ENCODE measurements around the gene FAM135A. TPM values are rescaled to one million over a fixed set of nuclear protein-coding genes. Genes with fewer than 3 reads are reported as not detected.

Gene FAM135A
- total RNA-seq, 1 experiment from 2014 or later: 31.0 TPM

- WGBS (ENCODE audit: extremely low coverage, insufficient read length, low lambda C conversion rate): no CpG with 5 or more reads among the region's 4 CpGs
- H3K9me3 ChIP-seq (ENCODE audit: control insufficient read depth, low read depth, low read length): no peaks in the 10 kb centered on the region
- H2AK5ac ChIP-seq (ENCODE audit: insufficient read length, low read length): no peak overlapping the region
- H3K9me3 Mint-ChIP-seq: no peaks in the 10 kb centered on the region
- H4K8ac ChIP-seq (replicated peaks; ENCODE audit: insufficient read length, low read depth, low read length): no peak overlapping the region
- no peak for TF ChIP-seq CTCF (conservative IDR thresholded peaks at IDR 0.05)
- no peak overlapping the region for H2BK120ac ChIP-seq (ENCODE audit: low read depth, low read length, poor library complexity, severe bottlenecking)
- H3K23ac ChIP-seq (ENCODE audit: insufficient read length, low read depth, low read length): no peak overlapping the region
- H3K23me2 ChIP-seq (ENCODE audit: insufficient read length, low read depth, low read length, poor library complexity, severe bottlenecking): no peaks in the 10 kb centered on the region
- H4K5ac ChIP-seq (ENCODE audit: insufficient read length, low read depth, low read length): no peak overlapping the region
- no peaks in the 10 kb centered on the region for H3K4me1 Mint-ChIP-seq
- H2BK20ac ChIP-seq (ENCODE audit: low read depth, low read length, poor library complexity, severe bottlenecking): no peak overlapping the region
- no peaks in the 10 kb centered on the region for H3K4me1 ChIP-seq (ENCODE audit: insufficient read depth, low read length)
- no peak overlapping the region for H2AFZ ChIP-seq (ENCODE audit: low read length)
- no peaks in the 10 kb centered on the region for H3K79me2 ChIP-seq (ENCODE audit: insufficient read depth, low read length)
- H3K14ac ChIP-seq (ENCODE audit: insufficient read depth, low read length): no peak overlapping the region
- H4K91ac ChIP-seq (ENCODE audit: insufficient read length, low read depth, low read length): no peak overlapping the region
- no peak overlapping the region for H3K18ac ChIP-seq (ENCODE audit: insufficient read length, low read depth, low read length)
- no peak overlapping the region for H3K4me2 ChIP-seq (ENCODE audit: insufficient read depth, insufficient read length, low read length)
- H3K36me3 Mint-ChIP-seq (ENCODE audit: insufficient read depth in 1 of 3, low read depth in 3 of 3): no peaks in the 10 kb centered on the region
- H3K79me1 ChIP-seq (ENCODE audit: insufficient read depth, low read depth, low read length, poor library complexity, severe bottlenecking): no peaks in the 10 kb centered on the region
- no peak overlapping the region for H2BK15ac ChIP-seq (ENCODE audit: low read depth, low read length)
- no peak overlapping the region for H3K4me3 Mint-ChIP-seq
- no peak overlapping the region for H2BK5ac ChIP-seq (ENCODE audit: insufficient read length, low read length)
- no peaks in the 10 kb centered on the region; the same call in none of the 2 replicates for H3K27me3 Mint-ChIP-seq (ENCODE audit: low read depth)
- no peaks in the 10 kb centered on the region for H3K27me3 ChIP-seq (ENCODE audit: insufficient read depth, low read length)
- no peak overlapping the region for H3K27ac ChIP-seq (ENCODE audit: insufficient read length, low read depth, low read length)
- H3K27ac Mint-ChIP-seq: no peak overlapping the region
- H4K20me1 ChIP-seq (ENCODE audit: control insufficient read depth, insufficient read depth, insufficient read length): no peaks in the 10 kb centered on the region
- H3K56ac ChIP-seq (ENCODE audit: insufficient read length, low read depth, low read length): no peak overlapping the region
- DNase-seq: no peak
- H2BK12ac ChIP-seq (ENCODE audit: insufficient read length, low read depth, low read length): no peak overlapping the region
- H3T11ph ChIP-seq (ENCODE audit: low read length): no peak overlapping the region
- no peak overlapping the region for H3K4ac ChIP-seq (ENCODE audit: low read depth, low read length)
- H3K9ac ChIP-seq (ENCODE audit: extremely low read depth, insufficient read length, low read length): no peak overlapping the region
These were observed 42.8 kb upstream of the FAM135A start for GRCh38 chr6:70370496-70370895.
